Esophagus muscularis mucosa (tissue), 3 donors: ENCODE data around the gene SENP7.

Experiments used
- CTCF ChIP-seq, 3 experiments: fragments of 200-600 bp in 2 of 3; fragments of 450-650 bp in 1 of 3; sonication (generic) in 2 of 3; IDR thresholded peaks; one replicate each; pipeline ENCODE4 v1.5.1; 2017 to 2019; ENCODE audit warnings: antibody characterized with exemption in 3 of 3, mild to moderate bottlenecking in 2 of 3, moderate library complexity in 1 of 3
- POLR2A ChIP-seq: fragments of 450-650 bp; IDR thresholded peaks from one replicate; pipeline ENCODE4 v1.6.1; 2017; ENCODE audit warnings: antibody characterized with exemption, moderate library complexity, mild to moderate bottlenecking, low read depth

- TF ChIP-seq POLR2A (no peak), CTCF (IDR thresholded peaks at IDR 0.05) (no peak)
Measured at GRCh38 chr3:101311676-101312075, 201.3 kb downstream of the SENP7 start.
